SK-MEL-5 (cell line): ENCODE results near the gene TMC1. TPM values are rescaled to one million over a fixed set of nuclear protein-coding genes. Genes with fewer than 3 reads are reported as not detected.

ENCODE experiments used
- DNase-seq: peaks from one replicate; pipeline ENCODE4 v3.0.0-alpha.2; 2016; ENCODE audit warnings: low read depth, low spot score
- in situ Hi-C: cut with HindIII; loops from 2 replicates; pipeline ENCODE4 v1.10.0; 2016; ENCODE audit warnings: low sequenced_read_pairs, high pct_unique_total_duplicates, low pct_unique_long_range_greater_than_20kb
- total RNA-seq: library from RNA; depleted of rRNA; stranded (reverse); fragments of >200 nt; shearing (Covaris generic); gene quantifications from 2 replicates; pipeline ENCODE4 v1.2.3, GENCODE V29; 2014

The TMC1 gene
- total RNA-seq, 1 experiment from 2014 or later: 0.18 TPM

GRCh38 chr9:72554221-72554641 is 32.8 kb downstream of the TMC1 start:
- in situ Hi-C loops: no loop called here
- DNase-seq: peak; percentile 44

- peak; percentile 61 for DNase-seq
- in situ Hi-C loops: no loop called here
Observed at GRCh38 chr9:72557549-72557948, 36.1 kb downstream of the TMC1 start.

- in situ Hi-C loops: no loop called here
- DNase-seq: no peak
Observed at GRCh38 chr9:72560086-72560485, 38.7 kb downstream of the TMC1 start.

- in situ Hi-C loops: no loop called here
- no peak for DNase-seq
Observed at GRCh38 chr9:72563806-72564205, 42.4 kb downstream of the TMC1 start.

- no peak for DNase-seq
- in situ Hi-C loops: no loop called here
Observed at GRCh38 chr9:72564479-72565281, 43.3 kb downstream of the TMC1 start.

GRCh38 chr9:72565535-72565934 is 44.1 kb downstream of the TMC1 start:
- in situ Hi-C loops: no loop called here

GRCh38 chr9:72574156-72574810 is 52.9 kb downstream of the TMC1 start:
- in situ Hi-C loops: no loop called here

More at GRCh38 chr9:72565535-72565934, 44.1 kb downstream of the TMC1 start:
- no peak for DNase-seq

GRCh38 chr9:72575666-72576065 is 54.3 kb downstream of the TMC1 start:
- in situ Hi-C loops: loop anchor here (25.0 kb wide), 1 partner anchor 137 kb away; no protein-coding TSS in a partner anchor
- DNase-seq: no peak

More at GRCh38 chr9:72574156-72574810, 52.9 kb downstream of the TMC1 start:
- DNase-seq: no peak

- DNase-seq: no peak
- in situ Hi-C loops: loop anchor here (25.0 kb wide), 1 partner anchor 136 kb away; no protein-coding TSS in a partner anchor
Observed at GRCh38 chr9:72576087-72576486, 54.7 kb downstream of the TMC1 start.

- peak; percentile 71 for DNase-seq
- in situ Hi-C loops: loop anchor here (25.0 kb wide), 1 partner anchor 135 kb away; no protein-coding TSS in a partner anchor
Observed at GRCh38 chr9:72577212-72577753, 55.9 kb downstream of the TMC1 start.

- in situ Hi-C loops: loop anchor here (25.0 kb wide), 1 partner anchor 133 kb away; no protein-coding TSS in a partner anchor
Observed at GRCh38 chr9:72579190-72579589, 57.8 kb downstream of the TMC1 start.

GRCh38 chr9:72579880-72580550 is 58.6 kb downstream of the TMC1 start:
- in situ Hi-C loops: loop anchor here (25.0 kb wide), 1 partner anchor 132 kb away; no protein-coding TSS in a partner anchor
- no peak for DNase-seq

More at GRCh38 chr9:72579190-72579589, 57.8 kb downstream of the TMC1 start:
- peak; percentile 68 for DNase-seq

- in situ Hi-C loops: loop anchor here (25.0 kb wide), 1 partner anchor 131 kb away; no protein-coding TSS in a partner anchor
- DNase-seq: no peak
Observed at GRCh38 chr9:72581694-72582093, 60.3 kb downstream of the TMC1 start.

GRCh38 chr9:72583370-72583769 is 62.0 kb downstream of the TMC1 start:
- in situ Hi-C loops: loop anchor here (25.0 kb wide), 1 partner anchor 129 kb away; no protein-coding TSS in a partner anchor
- peak; percentile 49 for DNase-seq

GRCh38 chr9:72586388-72587130 is 65.2 kb downstream of the TMC1 start:
- in situ Hi-C loops: loop anchor here (25.0 kb wide), 1 partner anchor 126 kb away; no protein-coding TSS in a partner anchor
- DNase-seq: peak; percentile 79

GRCh38 chr9:72588336-72588735 is 66.9 kb downstream of the TMC1 start:
- in situ Hi-C loops: loop anchor here (25.0 kb wide), 1 partner anchor 124 kb away; no protein-coding TSS in a partner anchor

More at GRCh38 chr9:72588336-72588735, 66.9 kb downstream of the TMC1 start:
- DNase-seq: no peak
